Adrenal gland (tissue), 5 donors: ENCODE data around the gene CBS.
"Not testable (repeated sequence)": the region's sequence is repeated elsewhere in the genome, so short reads cannot be mapped to it uniquely, and the experiment has no call there.

Source experiments
- CTCF ChIP-seq, 6 experiments: fragments of 450-650 bp in 4 of 6; fragments of 200-600 bp in 2 of 6; sonication (generic) in 1 of 6; IDR thresholded peaks; 1 replicate in 5 of 6; 2 replicates in 1 of 6; pipeline versions ENCODE4 v1.5.1 to v1.8.0; 2016 to 2021; ENCODE audit warnings: antibody characterized with exemption in 6 of 6, mild to moderate bottlenecking in 2 of 6, moderate library complexity in 1 of 6
- POLR2A ChIP-seq, 2 donors: fragments of 450-650 bp; IDR thresholded peaks; one replicate each; pipeline ENCODE4 v1.6.1; 2017; ENCODE audit warnings: antibody characterized with exemption in 2 of 2, mild to moderate bottlenecking in 2 of 2, moderate library complexity in 1 of 2
- donor health status: DM: no; HTN: no; CAD: no.

GRCh38 chr21:43076643-43077042, 1.0 kb upstream of the CBS start:
- not testable (repeated sequence) for TF ChIP-seq CTCF, POLR2A (IDR thresholded peaks at IDR 0.05)
